Measurements from ENCODE around the gene IL17C. TPM values are rescaled to one million over a fixed set of nuclear protein-coding genes. Genes with fewer than 3 reads are reported as not detected.

Gene IL17C
- polyA plus RNA-seq, 1 donor from 2014 or later: not detected

DNA sequence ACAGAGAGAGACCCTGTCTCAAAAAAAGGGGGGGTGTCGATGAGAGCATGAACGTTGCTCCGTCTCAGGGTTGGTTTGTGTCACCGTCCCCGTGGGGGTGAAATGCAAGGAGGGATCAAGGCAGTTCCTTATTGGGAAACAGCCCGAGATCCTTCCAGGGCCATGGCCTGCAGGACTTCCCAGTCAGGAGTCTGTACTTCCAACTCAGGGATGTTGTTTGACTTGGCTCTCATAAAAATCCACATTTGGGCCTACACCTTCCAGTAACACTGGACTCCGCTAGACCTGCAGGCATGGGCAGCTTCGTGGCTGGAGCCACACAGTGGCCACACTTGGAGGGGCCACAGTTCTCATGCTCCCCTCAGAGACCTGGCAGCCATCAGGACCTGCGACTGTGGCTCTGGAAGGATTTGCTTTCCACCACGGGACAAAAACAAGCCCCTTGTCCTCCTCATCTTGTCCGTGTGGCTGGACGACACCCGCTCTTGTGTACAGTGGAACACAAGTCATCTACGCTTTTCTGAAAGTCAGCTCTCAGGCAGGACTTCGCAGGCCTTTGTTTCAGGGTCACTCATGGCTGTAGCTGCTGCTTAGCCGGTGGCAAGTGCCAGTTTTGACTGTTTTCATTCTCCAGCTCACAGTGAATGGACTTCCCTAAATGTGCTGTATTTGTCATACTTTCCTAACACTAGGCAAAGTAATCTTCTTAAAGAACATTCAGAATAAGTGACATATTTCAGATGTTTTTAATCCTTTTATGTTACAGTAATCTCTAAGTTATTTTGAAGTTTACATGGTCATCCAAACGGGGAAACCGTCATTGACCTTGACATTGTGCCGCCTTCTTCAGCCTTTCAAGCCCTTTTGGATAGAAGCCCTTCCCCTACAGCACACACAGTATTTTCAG lies 24.2 kb upstream of the IL17C start:
- Histone ChIP-seq H3K4me3 (ENCODE audit: low read length) (no peak overlapping the region), H2AFZ (ENCODE audit: low read depth, low read length) (no peak overlapping the region), H3K9me3 (ENCODE audit: low read length) (no peaks in the 10 kb centered on the region), H3K79me2 (replicated peaks; ENCODE audit: insufficient read depth, low read length) (no peaks in the 10 kb centered on the region), H3K36me3 (ENCODE audit: insufficient read depth, low read length) (no peaks in the 10 kb centered on the region), H3K9me2 (ENCODE audit: insufficient read depth, low read length) (no peaks in the 10 kb centered on the region), H3F3A (ENCODE audit: insufficient read depth, low read length, poor library complexity, severe bottlenecking) (no peaks in the 10 kb centered on the region), H4K20me1 (ENCODE audit: insufficient read depth) (no peaks in the 10 kb centered on the region), H3K27ac (ENCODE audit: low read length) (no peak overlapping the region), H3K9ac (ENCODE audit: low read length) (no peak overlapping the region), H3K4me2 (ENCODE audit: low read length) (no peak overlapping the region), H3K27me3 (ENCODE audit: insufficient read depth, low read depth, low read length) (no peaks in the 10 kb centered on the region)
- no peak for TF ChIP-seq EZH2 (IDR thresholded peaks at IDR 0.05; ENCODE audit: borderline replicate concordance, insufficient read depth, low read length, poor library complexity, severe bottlenecking)

DNA sequence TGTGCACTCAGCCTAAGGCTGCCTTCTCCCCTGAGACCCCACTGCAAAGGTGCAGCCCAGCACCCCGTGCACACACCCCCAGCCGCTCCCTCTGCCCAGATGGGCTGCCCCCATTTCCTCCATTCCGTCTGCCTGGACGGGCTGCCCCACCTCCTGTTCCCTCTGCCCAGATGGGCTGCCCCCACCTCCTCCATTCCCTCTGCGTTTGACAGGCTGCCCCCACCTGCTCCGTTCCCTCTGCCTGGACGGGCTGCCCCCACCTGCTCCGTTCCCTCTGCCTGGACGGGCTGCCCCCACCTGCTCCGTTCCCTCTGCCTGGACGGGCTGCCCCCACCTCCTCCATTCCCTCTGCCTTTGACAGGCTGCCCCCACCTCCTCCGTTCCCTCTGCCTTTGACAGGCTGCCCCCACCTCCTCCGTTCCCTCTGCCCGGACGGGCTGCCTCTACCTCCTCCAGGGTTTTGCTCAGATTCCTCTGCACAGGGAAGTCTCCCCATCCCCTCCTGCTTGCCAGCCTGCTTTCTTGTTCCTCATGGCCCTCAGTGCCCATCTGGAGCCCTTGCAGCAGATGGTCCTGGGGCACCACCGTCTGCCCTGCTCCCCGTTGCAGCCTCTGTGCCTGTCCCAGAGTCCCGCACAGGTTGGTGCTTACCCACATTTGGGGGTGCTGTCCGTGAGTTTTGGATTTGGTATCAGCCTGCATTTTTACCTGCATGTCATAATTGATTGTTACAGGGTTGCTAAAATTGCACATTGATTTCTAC lies 23.4 kb upstream of the IL17C start:
- Histone ChIP-seq H4K20me1 (ENCODE audit: insufficient read depth) (no peaks in the 10 kb centered on the region), H3K36me3 (ENCODE audit: insufficient read depth, low read length) (no peaks in the 10 kb centered on the region), H3K9ac (ENCODE audit: low read length) (no peak overlapping the region), H3K9me3 (ENCODE audit: low read length) (no peaks in the 10 kb centered on the region), H3K27ac (ENCODE audit: low read length) (no peak overlapping the region), H3K27me3 (ENCODE audit: insufficient read depth, low read depth, low read length) (no peaks in the 10 kb centered on the region), H3K4me3 (ENCODE audit: low read length) (no peak overlapping the region), H3K4me2 (ENCODE audit: low read length) (no peak overlapping the region), H3K79me2 (replicated peaks; ENCODE audit: insufficient read depth, low read length) (no peaks in the 10 kb centered on the region), H3K9me2 (ENCODE audit: insufficient read depth, low read length) (no peaks in the 10 kb centered on the region), H2AFZ (ENCODE audit: low read depth, low read length) (no peak overlapping the region), H3F3A (ENCODE audit: insufficient read depth, low read length, poor library complexity, severe bottlenecking) (no peaks in the 10 kb centered on the region)
- TF ChIP-seq TAF1 (IDR thresholded peaks at IDR 0.05; ENCODE audit: low read depth) (no peak), RAD21 (conservative IDR thresholded peaks at IDR 0.05) (no peak), MXI1 (conservative IDR thresholded peaks at IDR 0.05; ENCODE audit: poor library complexity, severe bottlenecking) (no peak), POLR2AphosphoS5 (IDR thresholded peaks at IDR 0.05) (no peak), EZH2 (IDR thresholded peaks at IDR 0.05; ENCODE audit: borderline replicate concordance, insufficient read depth, low read length, poor library complexity, severe bottlenecking) (no peak), EP300 (conservative IDR thresholded peaks at IDR 0.05; ENCODE audit: poor library complexity, severe bottlenecking) (no peak), SMC3 (conservative IDR thresholded peaks at IDR 0.05; ENCODE audit: poor library complexity) (no peak)
- TF ChIP-seq, protein P1, sequence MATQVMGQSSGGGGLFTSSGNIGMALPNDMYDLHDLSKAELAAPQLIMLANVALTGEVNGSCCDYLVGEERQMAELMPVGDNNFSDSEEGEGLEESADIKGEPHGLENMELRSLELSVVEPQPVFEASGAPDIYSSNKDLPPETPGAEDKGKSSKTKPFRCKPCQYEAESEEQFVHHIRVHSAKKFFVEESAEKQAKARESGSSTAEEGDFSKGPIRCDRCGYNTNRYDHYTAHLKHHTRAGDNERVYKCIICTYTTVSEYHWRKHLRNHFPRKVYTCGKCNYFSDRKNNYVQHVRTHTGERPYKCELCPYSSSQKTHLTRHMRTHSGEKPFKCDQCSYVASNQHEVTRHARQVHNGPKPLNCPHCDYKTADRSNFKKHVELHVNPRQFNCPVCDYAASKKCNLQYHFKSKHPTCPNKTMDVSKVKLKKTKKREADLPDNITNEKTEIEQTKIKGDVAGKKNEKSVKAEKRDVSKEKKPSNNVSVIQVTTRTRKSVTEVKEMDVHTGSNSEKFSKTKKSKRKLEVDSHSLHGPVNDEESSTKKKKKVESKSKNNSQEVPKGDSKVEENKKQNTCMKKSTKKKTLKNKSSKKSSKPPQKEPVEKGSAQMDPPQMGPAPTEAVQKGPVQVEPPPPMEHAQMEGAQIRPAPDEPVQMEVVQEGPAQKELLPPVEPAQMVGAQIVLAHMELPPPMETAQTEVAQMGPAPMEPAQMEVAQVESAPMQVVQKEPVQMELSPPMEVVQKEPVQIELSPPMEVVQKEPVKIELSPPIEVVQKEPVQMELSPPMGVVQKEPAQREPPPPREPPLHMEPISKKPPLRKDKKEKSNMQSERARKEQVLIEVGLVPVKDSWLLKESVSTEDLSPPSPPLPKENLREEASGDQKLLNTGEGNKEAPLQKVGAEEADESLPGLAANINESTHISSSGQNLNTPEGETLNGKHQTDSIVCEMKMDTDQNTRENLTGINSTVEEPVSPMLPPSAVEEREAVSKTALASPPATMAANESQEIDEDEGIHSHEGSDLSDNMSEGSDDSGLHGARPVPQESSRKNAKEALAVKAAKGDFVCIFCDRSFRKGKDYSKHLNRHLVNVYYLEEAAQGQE (IDR thresholded peaks at IDR 0.05; ENCODE audit: borderline replicate concordance): no peak
- TF ChIP-seq, protein P2, sequence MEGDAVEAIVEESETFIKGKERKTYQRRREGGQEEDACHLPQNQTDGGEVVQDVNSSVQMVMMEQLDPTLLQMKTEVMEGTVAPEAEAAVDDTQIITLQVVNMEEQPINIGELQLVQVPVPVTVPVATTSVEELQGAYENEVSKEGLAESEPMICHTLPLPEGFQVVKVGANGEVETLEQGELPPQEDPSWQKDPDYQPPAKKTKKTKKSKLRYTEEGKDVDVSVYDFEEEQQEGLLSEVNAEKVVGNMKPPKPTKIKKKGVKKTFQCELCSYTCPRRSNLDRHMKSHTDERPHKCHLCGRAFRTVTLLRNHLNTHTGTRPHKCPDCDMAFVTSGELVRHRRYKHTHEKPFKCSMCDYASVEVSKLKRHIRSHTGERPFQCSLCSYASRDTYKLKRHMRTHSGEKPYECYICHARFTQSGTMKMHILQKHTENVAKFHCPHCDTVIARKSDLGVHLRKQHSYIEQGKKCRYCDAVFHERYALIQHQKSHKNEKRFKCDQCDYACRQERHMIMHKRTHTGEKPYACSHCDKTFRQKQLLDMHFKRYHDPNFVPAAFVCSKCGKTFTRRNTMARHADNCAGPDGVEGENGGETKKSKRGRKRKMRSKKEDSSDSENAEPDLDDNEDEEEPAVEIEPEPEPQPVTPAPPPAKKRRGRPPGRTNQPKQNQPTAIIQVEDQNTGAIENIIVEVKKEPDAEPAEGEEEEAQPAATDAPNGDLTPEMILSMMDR (IDR thresholded peaks at IDR 0.05; ENCODE audit: poor library complexity, severe bottlenecking): no peak

Data from neural cell (in vitro differentiated cells).